SJCRH30 (cell line): ENCODE data around the gene ERN1. TPM values are rescaled to one million over a fixed set of nuclear protein-coding genes. Genes with fewer than 3 reads are reported as not detected.

Experiments used
- DNase-seq, 2 experiments: peaks; one replicate each; pipeline ENCODE4 v3.0.0-alpha.2; 2015 to 2020
- H3K27ac ChIP-seq: fragments of 250-450 bp; sonication (Bioruptor Pico); 2 replicates; pipeline ENCODE4 v1.5.1; 2020; ENCODE audit warnings: mild to moderate bottlenecking, moderate library complexity
- H3K27me3 ChIP-seq: fragments of 250-450 bp; sonication (Bioruptor Pico); 2 replicates; pipeline ENCODE4 v1.5.1; 2020; ENCODE audit warnings: mild to moderate bottlenecking, moderate library complexity
- H3K36me3 ChIP-seq: fragments of 250-450 bp; sonication (Bioruptor Pico); 2 replicates; pipeline ENCODE4 v1.5.1; 2020; ENCODE audit warnings: mild to moderate bottlenecking, moderate library complexity
- H3K4me1 ChIP-seq: fragments of 250-450 bp; sonication (Bioruptor Pico); 2 replicates; pipeline ENCODE4 v1.5.1; 2020; ENCODE audit warnings: mild to moderate bottlenecking, moderate library complexity
- H3K4me3 ChIP-seq: fragments of 250-450 bp; sonication (Bioruptor Pico); 2 replicates; pipeline ENCODE4 v1.5.1; 2020; ENCODE audit warnings: mild to moderate bottlenecking, moderate library complexity
- H3K9me3 ChIP-seq: fragments of 250-450 bp; sonication (Bioruptor Pico); replicated peaks from 2 replicates; pipeline ENCODE4 v1.5.1; 2020; ENCODE audit warnings: mild to moderate bottlenecking, moderate library complexity
- total RNA-seq: library from RNA; depleted of rRNA; stranded (reverse); fragments of >200 nt; shearing (Covaris generic); gene quantifications from 2 replicates; pipeline ENCODE4 v1.2.3, GENCODE V29; 2014

Gene ERN1
- total RNA-seq, 1 experiment from 2014 or later: 2.2 TPM

DNA sequence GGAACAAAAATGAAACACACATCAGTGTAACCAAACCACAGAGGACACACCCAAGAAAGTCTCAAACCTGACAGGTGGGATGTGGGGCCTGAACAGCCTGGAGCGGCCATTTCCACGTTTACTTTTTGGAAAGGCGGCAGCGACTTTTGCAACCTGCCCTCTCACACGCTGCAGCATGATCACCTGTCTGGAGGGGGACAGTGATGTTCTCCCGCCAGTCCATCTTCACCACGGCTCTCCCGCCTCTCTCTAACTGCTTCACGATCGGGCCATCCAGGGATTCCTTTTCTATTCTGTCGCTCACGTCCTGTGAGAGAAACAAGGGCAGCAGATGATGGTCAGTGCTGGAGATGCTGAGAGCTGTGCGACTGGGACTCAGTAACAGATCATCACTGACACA is 84.8 kb downstream of the ERN1 start:
- Histone ChIP-seq H3K27ac (no peak overlapping the region), H3K36me3 (no peaks in the 10 kb centered on the region), H3K9me3 (no peaks in the 10 kb centered on the region), H3K4me3 (no peak overlapping the region), H3K27me3 (no peaks in the 10 kb centered on the region), H3K4me1 (no peaks in the 10 kb centered on the region)
- no peak for DNase-seq

DNA sequence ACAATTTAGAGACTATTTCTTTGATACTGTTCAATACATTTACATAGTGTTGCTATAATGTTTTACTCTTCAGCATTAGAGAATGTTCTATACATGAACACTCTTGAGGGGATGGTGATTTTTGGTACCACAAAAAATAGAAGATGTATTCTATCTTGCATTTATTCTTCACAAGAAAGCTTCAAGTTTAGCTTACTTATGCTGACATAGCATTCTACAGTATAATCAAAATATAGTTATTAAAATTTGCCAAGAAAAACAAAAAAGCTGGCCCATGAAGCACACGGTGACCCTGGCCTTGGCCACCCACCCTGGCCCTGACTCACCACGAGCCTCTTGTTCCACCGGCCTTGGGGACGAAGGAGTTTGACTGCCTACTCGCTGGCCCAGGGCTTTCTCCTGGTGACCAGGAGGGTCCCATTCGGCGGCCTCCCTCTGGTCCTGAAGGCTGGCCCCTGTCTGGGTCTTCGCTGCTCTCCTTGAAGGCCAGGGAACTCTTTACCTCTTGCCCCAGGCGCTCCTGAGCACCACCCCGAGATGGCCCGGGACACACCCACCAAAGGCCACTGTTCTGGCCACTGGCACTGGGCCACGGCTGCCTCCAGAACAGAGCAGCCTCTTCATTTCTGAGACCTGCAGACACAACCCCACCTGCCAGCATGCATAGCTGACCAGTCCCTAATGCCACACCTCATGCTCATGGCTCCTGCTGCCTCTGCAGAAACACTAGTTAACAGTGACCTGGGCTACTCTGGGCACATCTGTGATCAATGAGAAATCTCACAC is 87.1 kb downstream of the ERN1 start:
- H3K36me3 ChIP-seq: no peaks in the 10 kb centered on the region
- no peak overlapping the region for H3K4me3 ChIP-seq
- DNase-seq: no peak
- H3K27ac ChIP-seq: no peak overlapping the region
- no peaks in the 10 kb centered on the region for H3K27me3 ChIP-seq
- H3K9me3 ChIP-seq: no peaks in the 10 kb centered on the region
- 0 out of 2 replicates have a peak, but pooled peaks cover 2% of the 10 kb centered on the region for H3K4me1 ChIP-seq

DNA sequence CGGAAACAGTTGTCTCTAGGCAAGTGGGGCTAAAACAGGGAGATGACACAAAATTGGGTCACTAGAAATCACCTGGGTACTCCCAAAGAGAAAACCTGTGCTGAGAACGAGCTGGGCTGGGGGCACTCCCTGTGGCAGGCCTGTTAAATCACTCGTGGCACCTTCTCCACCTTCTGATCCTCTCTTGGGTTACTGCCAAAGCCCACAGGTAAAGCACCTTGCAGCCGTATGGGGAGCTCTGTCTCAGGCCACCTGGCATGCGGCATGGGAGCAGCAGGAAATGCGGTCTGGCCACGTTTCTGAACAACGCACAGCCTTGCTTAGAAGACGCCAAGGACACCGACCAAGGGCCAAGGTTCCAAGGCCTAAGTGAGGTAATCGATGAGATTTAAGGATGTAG is 88.0 kb downstream of the ERN1 start:
- no peaks in the 10 kb centered on the region for H3K9me3 ChIP-seq
- no peak for DNase-seq
- no peak overlapping the region for H3K27ac ChIP-seq
- H3K4me3 ChIP-seq: no peak overlapping the region
- H3K4me1 ChIP-seq: 0 out of 2 replicates have a peak, but pooled peaks cover 2% of the 10 kb centered on the region
- no peaks in the 10 kb centered on the region for H3K27me3 ChIP-seq
- no peaks in the 10 kb centered on the region for H3K36me3 ChIP-seq

DNA sequence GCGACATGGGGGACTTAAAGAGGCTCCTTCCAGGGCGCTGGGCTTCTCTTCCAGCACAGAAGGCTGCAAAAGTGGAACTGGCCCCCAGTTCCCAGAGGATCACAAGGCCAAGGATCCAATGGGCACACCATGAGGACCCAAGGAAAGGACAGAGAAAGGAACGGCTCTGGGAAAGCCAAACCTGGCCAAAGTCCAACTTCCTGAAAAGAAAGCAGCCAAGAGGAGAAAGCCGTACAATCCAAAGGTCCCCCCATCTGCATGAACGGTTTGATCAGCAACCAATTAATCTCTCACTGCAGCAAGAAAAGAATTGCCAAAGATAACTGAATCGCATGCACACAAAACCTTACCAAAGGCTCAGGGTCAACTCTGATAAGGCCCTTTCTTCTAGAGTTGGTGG is 89.7 kb downstream of the ERN1 start:
- Histone ChIP-seq H3K4me3 (no peak overlapping the region), H3K36me3 (no peaks in the 10 kb centered on the region), H3K9me3 (no peaks in the 10 kb centered on the region), H3K4me1 (0 out of 2 replicates have a peak, but pooled peaks cover 2% of the 10 kb centered on the region), H3K27me3 (no peaks in the 10 kb centered on the region), H3K27ac (no peak overlapping the region)
- no peak for DNase-seq

DNA sequence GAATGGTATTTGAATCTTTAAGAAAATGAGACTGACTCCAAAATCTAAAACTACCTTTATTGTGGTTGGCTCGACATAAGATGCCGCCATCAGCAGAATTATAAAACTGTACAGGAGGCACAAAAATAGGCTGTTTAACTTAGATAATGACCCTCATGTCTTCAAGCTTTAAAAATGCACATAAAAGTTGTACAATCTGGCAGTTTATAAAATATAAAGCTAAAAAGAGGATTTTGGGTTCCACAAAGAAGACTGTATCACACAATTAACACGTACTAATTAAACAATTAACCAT is 90.9 kb downstream of the ERN1 start:
- H3K27me3 ChIP-seq: no peaks in the 10 kb centered on the region
- H3K4me1 ChIP-seq: 0 out of 2 replicates have a peak, but pooled peaks cover 2% of the 10 kb centered on the region
- no peak overlapping the region for H3K27ac ChIP-seq
- H3K4me3 ChIP-seq: no peak overlapping the region
- H3K9me3 ChIP-seq: no peaks in the 10 kb centered on the region
- no peaks in the 10 kb centered on the region for H3K36me3 ChIP-seq
- DNase-seq: no peak

DNA sequence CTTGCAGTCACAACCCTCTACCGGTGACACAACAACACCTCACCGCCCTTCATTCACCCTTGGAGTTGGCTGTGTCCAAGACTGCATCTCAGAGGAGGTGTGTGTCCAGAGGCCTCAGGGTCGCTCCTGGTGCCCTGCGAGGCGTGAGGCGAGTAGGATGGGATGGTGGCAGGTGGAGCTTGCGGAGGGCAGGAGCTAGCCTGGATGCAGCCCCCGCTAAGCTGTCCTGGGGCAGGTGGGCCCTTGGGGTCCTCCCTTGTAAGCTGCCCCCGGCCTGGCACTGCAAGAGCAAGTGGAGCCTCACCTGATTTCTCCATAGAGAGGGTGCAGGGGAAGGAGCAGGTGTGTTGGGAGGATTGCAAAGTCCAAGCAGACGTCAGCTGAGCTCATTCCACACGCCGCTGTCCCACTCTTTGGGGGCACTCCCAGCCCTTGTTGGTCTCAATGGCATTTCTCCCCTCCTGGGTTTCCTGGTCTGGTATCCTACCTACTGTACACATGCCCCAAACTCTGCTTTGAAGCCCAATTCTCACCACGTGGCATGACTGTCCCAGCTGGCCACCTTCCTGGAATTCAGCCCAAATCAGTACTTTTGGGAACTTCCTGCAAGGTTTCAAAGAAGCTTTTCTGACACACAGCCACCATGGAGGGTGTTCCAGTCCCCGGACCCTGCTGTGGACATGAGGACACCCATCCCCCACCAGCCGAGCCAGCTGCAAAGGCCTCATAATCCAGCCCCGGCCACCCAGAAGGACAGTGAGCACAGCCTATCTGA is 91.4 kb downstream of the ERN1 start:
- Histone ChIP-seq H3K4me1 (0 out of 2 replicates have a peak, but pooled peaks cover 2% of the 10 kb centered on the region), H3K4me3 (no peak overlapping the region), H3K27ac (no peak overlapping the region), H3K9me3 (no peaks in the 10 kb centered on the region), H3K36me3 (no peaks in the 10 kb centered on the region), H3K27me3 (no peaks in the 10 kb centered on the region)
- no peak for DNase-seq

DNA sequence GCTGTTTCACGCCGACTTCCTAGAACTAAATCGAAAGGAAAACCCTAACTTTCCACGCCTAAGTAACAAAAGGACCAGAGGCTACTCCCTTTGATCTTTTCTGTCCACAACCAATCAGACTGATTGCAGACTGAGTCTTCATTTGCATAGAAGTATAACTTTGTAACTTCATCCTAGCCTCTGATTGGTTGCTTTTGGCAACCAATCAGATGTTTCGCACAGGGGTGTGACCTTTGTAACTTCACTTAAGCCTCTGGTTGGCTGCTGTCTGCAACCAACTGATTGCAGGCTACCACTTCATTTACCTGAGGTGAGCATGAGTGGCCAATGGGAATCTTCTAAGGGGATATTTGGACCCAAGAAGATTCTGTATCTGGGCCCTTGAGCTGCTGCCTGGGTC is 92.1 kb downstream of the ERN1 start:
- Histone ChIP-seq H3K4me3 (no peak overlapping the region), H3K27me3 (no peaks in the 10 kb centered on the region), H3K4me1 (0 out of 2 replicates have a peak, but pooled peaks cover 2% of the 10 kb centered on the region), H3K9me3 (no peaks in the 10 kb centered on the region), H3K27ac (no peak overlapping the region), H3K36me3 (no peaks in the 10 kb centered on the region)
- no peak for DNase-seq

DNA sequence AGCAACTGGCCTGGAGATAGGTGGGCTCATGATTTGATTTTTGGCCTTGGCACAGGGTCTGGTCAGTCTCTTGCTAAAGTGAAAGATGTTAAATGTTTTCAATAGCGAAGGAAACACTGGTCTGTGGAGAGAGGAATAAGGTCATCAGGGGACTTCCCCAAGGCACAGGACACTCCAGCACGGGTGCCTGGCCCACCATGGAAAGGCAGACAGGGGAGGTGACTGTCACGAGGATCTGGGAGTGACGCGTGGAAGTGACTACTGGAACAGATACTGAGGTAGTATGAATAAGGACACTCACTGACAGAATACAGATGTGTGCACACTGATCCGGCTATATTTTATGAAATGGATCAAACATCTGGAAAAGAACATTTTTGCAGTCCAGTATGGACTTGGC is 92.8 kb downstream of the ERN1 start:
- H3K4me3 ChIP-seq: no peak overlapping the region
- H3K27ac ChIP-seq: no peak overlapping the region
- no peak for DNase-seq
- H3K36me3 ChIP-seq: no peaks in the 10 kb centered on the region
- H3K4me1 ChIP-seq: 0 out of 2 replicates have a peak, but pooled peaks cover 2% of the 10 kb centered on the region
- no peaks in the 10 kb centered on the region for H3K9me3 ChIP-seq
- no peaks in the 10 kb centered on the region for H3K27me3 ChIP-seq

DNA sequence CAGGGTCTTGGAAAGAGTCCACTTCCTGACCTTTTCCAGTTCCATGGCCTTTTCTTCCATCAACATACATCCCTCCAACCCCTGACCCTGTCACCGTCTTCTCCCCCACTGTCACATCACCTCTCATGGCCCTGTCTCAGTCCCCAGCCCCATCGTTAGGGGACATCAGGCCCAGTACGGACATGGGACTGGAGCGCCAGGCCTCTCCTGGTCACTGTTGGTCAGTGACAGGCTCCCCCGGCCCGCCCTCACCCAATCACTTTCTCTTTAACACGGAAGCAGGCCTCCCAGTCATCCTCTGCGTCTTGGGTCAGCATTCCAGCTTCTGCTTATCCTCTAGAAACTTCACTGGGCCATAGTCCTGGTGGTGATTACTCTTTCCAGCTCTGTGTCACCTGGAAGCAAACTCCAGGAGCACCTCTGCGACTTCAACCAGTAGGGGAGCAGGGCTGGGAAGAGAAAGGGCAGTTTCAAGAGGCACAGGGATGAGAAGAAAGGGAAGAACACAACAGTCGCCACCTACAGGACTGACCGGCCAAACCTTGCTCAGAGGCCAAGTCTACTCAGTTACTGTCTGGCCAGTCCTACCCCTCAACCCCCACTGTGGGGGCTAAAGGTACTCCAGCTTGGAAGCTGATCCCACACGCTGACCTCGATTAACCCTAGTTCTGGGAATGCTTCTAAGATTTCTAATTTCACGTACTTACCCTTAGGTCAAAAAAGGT is 93.6 kb downstream of the ERN1 start:
- Histone ChIP-seq H3K27ac (no peak overlapping the region), H3K36me3 (no peaks in the 10 kb centered on the region), H3K4me1 (0 out of 2 replicates have a peak, but pooled peaks cover 2% of the 10 kb centered on the region), H3K9me3 (no peaks in the 10 kb centered on the region), H3K4me3 (no peak overlapping the region), H3K27me3 (no peaks in the 10 kb centered on the region)
- DNase-seq: no peak

DNA sequence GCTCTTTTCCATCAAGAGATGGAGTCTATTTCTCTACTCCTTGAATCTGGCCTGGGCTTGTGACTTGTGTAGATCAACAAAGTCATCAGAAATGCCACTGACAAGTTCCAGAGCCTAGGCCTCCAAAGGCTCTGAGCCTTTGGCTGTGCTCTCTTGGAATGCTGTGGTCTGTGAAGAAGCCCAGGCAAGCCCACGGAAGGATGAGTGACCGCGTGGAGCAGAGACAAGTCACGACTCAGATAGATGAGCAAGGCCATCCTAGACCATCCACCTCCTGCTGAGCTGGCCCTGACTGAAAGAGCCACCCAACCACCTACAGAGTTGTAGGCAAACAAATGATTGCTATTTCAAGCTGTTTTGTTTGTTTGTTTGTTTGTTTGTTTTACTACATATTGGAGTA is 97.9 kb downstream of the ERN1 start:
- Histone ChIP-seq H3K4me1 (0 out of 2 replicates have a peak, but pooled peaks cover 2% of the 10 kb centered on the region), H3K9me3 (no peaks in the 10 kb centered on the region), H3K36me3 (no peaks in the 10 kb centered on the region), H3K4me3 (no peak overlapping the region), H3K27me3 (no peaks in the 10 kb centered on the region), H3K27ac (no peak overlapping the region)
- DNase-seq: no peak

DNA sequence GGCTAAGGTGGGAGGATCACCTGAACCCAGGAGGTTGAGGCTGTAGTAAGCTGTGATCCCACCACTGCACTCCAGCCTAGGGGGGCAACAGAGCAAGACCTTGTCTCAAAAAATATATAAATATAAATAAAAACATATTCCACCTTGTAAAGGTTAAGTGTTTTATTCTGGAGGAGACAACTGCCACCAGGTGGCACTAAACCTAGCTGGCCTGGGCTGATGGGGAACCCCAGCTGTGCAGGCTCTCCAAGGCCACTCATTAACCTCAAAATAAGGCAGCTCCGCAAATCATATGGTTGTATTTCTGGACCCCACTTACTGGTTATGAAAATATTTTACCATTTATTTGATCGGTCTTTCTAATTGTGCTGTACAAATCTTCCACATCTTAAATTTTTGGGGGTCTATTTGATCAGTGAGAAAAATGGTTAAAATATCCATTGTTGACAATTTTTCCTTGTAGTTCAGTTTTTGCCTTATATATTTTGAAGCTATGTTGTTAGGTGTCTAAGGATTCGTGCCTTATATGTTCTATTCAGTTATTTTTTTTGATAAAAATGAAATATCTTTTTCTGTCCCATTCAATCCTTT is 101.0 kb downstream of the ERN1 start:
- Histone ChIP-seq H3K4me1 (peaks cover 2% of the 10 kb centered on the region; the same call in 1 of the 2 replicates), H3K36me3 (no peaks in the 10 kb centered on the region), H3K4me3 (no peak overlapping the region), H3K27me3 (no peaks in the 10 kb centered on the region), H3K9me3 (no peaks in the 10 kb centered on the region), H3K27ac (no peak overlapping the region)
- DNase-seq: peak; percentile 46 to 77

DNA sequence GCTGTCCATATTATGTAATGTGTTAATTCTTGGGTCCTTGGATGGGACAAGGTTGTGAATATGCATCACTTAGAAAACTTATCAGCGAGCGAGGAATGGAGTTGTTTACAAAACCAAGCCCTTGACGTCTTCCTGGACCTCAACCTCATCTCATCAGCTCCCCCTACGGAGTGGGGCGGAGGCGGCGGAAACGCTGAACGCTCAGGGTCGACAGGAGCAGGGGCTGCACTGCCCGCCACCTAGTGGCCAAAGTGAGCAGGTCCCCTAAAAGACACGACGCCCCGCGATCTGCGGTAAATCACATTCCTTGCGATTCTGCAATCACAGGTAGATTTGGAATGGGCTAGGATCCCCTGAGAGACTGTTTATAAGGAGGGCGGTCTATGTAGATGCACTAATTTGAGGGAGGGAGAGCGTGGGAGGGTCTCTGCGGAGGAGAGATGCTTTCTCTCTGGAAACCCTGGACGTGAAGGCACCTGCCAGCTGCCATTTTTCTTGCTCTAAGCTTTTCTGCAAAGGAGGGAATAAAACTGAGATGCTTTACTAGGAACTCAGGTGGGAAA is 104.1 kb downstream of the ERN1 start:
- Histone ChIP-seq H3K4me1 (peaks cover 2% of the 10 kb centered on the region; the same call in 1 of the 2 replicates), H3K4me3 (no peak overlapping the region), H3K9me3 (no peaks in the 10 kb centered on the region), H3K36me3 (no peaks in the 10 kb centered on the region), H3K27ac (no peak overlapping the region), H3K27me3 (no peaks in the 10 kb centered on the region)
- peak; percentile 80 to 86 for DNase-seq

DNA sequence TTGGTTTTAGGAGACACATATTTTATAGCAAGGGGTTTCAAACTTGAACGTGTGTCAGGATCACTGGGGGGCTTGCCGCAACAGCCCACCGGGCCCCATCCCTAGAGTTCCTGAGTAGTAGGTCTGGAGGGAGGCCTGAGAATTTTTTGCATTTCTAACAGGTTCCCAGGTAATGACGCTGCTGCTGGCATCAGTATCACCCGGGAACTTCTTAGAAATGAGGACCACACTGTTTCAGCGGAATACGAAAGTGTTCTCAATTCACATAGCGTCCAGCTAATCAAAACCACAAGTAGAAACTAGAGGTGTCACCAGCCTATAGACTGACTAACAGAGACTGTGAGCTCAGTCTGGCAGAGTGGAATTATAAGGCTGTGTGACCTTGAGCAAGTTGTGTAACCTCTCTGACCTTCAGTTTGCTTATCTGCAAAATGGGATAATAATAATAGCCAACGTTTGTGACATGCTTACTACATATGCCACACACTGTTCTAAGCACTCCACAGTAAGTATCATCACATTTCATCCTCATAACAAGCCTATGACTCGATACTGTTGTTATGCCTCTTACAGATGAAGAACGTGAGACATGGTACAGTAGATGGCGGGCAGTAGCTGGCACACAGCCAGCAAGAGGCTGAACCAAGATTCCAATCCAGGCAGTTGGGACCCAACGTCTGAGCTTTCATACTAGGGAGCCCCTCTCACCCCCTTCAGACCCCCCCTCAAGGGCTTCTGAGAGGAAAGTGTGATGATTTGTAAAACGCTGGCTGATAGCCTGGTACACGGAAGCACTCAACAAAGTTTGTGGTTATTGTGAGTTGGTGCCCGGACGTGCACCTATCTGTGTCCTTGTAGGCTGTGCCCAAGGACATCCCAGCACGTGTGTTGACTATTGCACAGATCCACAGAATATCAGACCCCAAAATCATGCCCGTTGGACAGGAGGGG is 104.9 kb downstream of the ERN1 start:
- H3K27me3 ChIP-seq: no peaks in the 10 kb centered on the region
- H3K36me3 ChIP-seq: no peaks in the 10 kb centered on the region
- H3K4me3 ChIP-seq: no peak overlapping the region
- H3K4me1 ChIP-seq: peaks cover 2% of the 10 kb centered on the region; the same call in 1 of the 2 replicates
- no peak overlapping the region for H3K27ac ChIP-seq
- H3K9me3 ChIP-seq: no peaks in the 10 kb centered on the region
- no peak for DNase-seq
